C4-2B (cell line): ENCODE data around the gene HECTD1.
"Not testable (repeated sequence)": the region's sequence is repeated elsewhere in the genome, so short reads cannot be mapped to it uniquely, and the experiment has no call there.

Experiments used
- H3K27ac ChIP-seq: fragments of 450-650 bp; 2 replicates; pipeline ENCODE4 v1.5.1; 2017
- ZFX ChIP-seq: fragments of 450-650 bp; IDR thresholded peaks from 2 replicates; pipeline ENCODE4 v1.6.1; 2017
- TF ChIP-seq, protein P1 (sequence below): fragments of 450-650 bp; conservative IDR thresholded peaks from 2 replicates; pipeline ENCODE4 v1.5.1; 2017; ENCODE audit warnings: mild to moderate bottlenecking

HECTD1 gene

DNA sequence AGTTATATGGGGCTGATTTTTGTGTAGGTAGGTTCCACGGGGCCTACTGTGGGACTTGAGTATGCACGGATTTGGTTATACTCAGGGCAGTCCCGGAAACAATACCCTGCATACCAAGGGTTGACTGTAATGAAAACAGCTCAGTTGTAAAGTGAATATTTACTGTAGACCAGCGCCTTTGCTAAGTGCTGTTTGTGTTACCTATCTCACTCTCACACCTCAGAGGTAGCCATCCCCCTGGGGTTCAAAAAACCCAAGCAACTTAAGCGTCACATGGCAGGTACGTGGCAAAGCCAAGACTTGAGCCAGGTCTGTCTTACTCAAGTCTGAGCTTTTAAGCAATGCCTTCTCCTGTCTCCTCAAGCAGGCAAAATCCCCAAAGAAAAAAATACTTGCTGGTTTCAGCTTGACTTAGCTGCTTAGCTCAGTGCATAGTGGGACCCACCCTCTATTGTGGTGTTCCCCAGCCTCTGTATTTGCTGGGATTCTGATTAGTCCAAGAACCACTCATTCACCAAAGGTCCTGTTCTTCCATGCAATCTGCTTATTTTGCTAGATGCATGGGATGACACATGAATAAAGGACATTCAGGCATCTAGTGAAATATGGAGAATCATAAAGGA is 147.2 kb downstream of the HECTD1 start:
- no peak overlapping the region for H3K27ac ChIP-seq
- no peak for TF ChIP-seq ZFX
- TF ChIP-seq, protein P1, sequence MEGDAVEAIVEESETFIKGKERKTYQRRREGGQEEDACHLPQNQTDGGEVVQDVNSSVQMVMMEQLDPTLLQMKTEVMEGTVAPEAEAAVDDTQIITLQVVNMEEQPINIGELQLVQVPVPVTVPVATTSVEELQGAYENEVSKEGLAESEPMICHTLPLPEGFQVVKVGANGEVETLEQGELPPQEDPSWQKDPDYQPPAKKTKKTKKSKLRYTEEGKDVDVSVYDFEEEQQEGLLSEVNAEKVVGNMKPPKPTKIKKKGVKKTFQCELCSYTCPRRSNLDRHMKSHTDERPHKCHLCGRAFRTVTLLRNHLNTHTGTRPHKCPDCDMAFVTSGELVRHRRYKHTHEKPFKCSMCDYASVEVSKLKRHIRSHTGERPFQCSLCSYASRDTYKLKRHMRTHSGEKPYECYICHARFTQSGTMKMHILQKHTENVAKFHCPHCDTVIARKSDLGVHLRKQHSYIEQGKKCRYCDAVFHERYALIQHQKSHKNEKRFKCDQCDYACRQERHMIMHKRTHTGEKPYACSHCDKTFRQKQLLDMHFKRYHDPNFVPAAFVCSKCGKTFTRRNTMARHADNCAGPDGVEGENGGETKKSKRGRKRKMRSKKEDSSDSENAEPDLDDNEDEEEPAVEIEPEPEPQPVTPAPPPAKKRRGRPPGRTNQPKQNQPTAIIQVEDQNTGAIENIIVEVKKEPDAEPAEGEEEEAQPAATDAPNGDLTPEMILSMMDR: no peak

DNA sequence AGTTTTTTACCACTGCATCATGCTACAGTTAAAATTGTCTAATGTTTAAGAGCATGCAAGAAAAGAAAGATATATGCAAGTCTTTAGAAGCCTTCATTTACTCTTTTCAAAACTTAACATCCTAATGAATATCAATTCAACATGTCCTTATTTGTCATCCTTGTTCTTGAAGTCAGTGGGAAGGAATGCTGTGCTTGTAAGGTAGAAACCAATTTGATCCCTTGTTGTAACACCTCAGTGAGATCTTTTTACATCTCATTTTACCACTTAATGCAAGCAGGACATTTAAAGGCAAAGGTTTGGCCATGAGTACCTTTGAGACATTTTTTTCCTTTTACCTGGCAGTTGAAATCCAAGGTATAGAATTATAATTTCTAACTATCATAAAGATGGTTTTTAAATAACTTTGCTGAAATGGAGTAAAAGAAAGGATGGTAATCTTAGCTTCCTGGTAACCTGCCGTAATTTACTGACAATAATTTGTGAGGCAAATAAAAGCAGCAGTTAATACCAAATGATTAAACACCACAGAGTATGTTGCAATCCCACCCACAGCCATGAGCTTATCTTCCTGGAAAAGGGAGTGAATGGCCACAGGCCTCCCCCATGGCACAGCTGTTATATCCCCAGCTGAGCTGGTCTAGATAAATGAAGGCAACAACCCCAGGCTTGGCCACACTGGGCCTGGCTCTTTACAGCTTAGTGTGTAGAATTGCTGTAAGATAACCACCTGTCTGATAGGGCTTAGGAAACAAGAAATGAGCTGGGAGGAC is 148.3 kb downstream of the HECTD1 start:
- TF ChIP-seq ZFX: no peak
- no peak overlapping the region for H3K27ac ChIP-seq

DNA sequence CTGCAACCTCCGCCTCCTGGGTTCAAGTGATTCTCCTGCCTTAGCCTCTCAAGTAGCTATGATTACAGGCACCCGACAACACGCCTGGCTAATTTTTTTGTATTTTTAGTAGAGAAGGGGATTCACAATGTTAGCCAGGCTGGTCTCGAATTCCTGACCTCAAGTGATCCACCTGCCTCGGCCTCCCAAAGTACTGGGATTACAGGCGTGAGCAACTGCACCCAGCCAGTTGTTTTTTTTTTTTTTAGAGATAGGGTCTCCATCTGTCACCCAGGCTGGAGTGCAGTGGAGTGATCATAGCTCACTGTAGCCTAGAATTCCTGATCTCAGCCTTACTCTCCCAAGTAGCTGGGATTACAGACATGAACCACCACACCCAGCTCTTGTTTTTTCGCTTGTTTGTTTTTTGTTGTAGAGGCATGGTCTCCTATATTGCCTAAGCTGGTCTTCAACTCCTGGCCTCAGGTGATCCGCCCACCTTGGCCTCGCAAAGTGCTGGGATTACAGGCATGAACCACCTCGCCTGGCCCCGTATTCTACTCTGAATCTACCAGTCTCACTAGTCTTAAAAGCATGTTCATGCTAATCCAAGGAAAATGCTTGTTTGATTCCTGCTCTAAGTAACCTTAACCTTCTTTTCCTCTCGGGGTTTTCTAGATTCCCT is 149.8 kb downstream of the HECTD1 start:
- TF ChIP-seq ZFX: no peak
- TF ChIP-seq, protein P1: no peak
- peak overlapping the region; percentile 53 for H3K27ac ChIP-seq

DNA sequence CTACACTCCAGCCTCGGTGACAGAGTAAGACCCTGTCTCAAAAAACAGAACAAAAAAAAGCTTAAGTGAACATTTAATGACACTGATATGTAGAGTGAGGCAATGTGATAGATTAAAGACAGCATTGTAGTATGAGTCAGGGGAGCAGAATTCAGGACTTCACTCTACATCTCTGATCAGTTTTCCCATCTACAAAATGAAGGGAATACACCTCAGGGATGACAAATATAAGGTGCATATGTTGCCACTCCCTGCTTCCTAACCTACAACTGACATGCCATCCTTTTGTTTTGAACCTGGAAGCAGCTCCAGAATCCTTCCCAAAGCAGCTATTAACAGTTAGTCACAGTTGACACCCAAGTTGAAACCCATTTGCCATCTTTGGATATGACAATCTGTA is 150.6 kb downstream of the HECTD1 start:
- H3K27ac ChIP-seq: no peak overlapping the region

DNA sequence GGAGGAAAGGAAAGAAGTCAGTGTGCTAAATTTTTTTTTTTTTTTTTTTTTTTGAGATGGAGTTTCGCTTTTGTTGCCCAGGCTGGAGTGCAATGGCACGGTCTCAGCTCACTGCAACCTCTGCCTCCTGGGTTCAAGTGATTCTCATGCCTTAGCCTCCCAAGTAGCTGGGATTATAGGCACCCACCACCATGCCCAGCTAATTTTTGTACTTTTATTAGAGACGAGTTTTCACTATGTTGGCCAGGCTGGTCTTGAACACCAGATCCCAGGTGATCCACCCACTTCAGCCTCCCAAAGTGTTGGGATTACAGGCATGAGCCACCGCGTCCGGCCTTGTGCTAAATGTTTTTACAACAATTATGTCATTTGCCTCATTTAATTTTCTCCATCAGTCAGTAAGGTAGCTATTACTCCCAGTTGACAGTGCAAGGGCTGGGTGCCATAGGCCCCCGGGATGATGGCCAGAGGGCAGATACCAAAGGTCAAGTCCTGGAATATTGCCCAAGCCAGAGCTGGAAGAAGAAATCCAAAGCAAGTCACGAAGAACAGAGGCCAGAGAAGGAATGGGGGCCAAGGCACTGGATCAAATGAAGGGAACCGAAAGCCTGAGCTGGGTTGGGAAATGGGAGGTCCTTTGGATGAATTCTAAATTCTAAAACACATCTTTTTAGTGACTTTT is 154.5 kb downstream of the HECTD1 start:
- H3K27ac ChIP-seq: not testable (repeated sequence)

More for the DNA sequence above, 150.6 kb downstream of the HECTD1 start:
- TF ChIP-seq ZFX: no peak
- TF ChIP-seq, protein P1: no peak

DNA sequence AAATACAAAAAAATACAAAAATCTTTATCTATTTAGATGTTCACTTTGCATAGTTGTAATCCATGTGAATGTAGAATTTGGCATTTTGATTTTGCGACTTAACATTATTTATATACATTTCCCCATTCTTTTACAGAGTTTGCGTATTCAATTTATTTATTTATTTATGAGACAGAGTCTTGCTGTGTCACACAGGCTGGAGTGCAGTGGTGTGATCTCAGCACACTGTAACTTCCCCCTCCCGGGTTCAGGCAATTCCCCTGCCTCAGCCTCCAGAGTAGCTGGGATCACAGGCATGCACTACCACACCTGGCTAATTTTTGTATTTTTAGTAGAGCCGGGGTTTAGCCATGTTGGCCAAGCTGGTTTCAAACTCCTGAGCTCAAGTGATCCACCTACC is 156.1 kb downstream of the HECTD1 start:
- no peak overlapping the region for H3K27ac ChIP-seq
- TF ChIP-seq, protein P1: no peak
- TF ChIP-seq ZFX: no peak

DNA sequence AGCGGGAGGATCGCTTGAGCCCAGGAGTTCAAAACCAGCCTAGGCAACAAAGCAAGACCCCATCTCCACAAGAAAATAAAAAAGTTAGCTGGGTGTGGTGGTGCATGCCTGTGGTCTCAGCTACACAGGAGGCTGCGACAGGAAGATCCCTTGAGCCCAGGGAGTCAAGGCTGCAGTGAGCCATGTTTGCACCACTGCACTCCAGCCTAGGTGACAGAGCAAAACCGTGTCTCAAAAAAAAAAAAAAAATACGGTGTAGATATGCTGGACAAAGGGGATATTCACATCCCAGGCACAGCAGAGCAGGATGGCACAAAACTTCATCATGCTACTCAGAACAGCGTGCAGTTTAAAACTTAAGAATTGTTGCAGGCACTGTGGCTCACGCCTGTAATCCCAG is 156.6 kb downstream of the HECTD1 start:
- no peak overlapping the region for H3K27ac ChIP-seq
- no peak for TF ChIP-seq ZFX
- TF ChIP-seq, protein P1: no peak
